NCI-H146 (cell line): Measurements from ENCODE around the gene TBX2.

Experiments used
- DNase-seq: peaks from one replicate; lab custom pipeline; 2025; lab: John Stamatoyannopoulos, UW

Gene TBX2

DNA sequence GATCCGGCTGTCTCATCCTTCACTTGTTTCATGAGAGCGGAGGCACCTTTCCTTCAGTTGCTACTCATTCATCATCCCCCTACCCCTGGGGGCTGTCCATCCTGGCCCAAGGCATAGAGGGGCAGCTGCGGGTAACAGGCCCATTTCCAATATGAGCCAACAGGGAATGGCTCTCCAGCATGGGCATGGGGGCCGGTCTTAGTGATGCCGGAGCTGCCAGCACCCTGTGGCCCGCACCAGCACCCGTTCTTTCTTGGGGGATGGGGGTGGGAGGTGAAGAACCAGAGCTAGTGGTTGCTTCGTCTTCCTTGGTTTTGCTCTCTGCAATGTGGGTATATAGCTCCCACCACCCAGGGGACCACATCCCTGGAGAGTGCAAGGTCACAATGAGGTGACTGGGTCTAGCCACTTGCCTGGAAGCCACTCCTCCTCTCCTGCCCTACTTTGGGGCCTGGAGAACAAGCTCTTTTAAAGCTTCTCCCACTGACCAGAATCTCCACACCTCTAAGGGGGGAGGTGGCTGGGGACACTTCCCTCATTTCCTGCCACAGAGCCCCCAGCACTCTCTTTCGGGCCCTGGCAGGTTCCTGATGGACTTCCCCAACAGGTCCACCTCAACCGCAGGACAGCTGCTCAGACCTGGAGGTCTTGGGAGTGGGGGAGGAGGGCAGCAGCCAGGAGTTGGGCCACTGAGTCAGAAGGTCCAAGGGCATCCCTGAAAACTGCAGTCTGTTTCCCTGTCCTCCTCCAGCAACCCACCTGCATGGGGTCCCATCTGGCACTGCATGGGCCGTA lies 11.9 kb upstream of the TBX2 start:
- no peak for DNase-seq

DNA sequence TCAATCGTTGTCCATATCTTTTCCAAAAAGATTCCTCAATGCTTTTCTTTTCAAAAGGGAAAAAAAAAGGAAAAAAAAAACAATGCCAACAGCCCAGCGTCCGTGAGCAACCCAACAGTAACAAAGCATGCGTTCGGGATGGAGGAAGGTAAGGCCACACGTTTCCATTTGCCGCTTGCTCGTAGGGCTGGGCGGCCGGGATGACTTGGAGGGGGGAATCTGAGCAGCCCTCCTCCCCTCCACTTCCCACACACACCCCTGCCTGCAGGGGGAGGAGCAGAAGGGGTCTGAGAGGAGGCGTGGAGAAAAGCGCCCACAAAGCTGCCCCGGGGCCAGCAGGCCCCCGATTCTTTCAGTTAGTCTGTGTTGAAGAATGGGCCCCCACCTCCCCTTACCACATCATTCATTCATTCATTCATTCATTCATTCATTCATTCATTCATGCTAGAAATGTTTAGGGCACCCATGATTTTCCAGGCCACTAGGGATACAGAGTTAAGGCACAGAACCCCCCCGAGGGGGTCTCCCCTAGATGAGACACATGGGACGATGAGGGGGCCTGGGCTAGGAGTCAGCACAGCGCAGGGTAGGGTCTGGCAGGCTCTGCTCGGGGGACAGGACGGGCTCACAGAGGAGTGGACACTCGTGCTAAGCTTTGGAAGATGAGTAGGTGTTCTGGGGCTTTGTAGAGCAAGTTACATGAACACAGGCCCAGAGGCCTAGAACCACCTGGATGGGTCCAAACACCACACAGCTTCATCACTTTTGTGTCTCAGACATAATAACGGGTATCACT lies 10.9 kb upstream of the TBX2 start:
- DNase-seq: no peak

DNA sequence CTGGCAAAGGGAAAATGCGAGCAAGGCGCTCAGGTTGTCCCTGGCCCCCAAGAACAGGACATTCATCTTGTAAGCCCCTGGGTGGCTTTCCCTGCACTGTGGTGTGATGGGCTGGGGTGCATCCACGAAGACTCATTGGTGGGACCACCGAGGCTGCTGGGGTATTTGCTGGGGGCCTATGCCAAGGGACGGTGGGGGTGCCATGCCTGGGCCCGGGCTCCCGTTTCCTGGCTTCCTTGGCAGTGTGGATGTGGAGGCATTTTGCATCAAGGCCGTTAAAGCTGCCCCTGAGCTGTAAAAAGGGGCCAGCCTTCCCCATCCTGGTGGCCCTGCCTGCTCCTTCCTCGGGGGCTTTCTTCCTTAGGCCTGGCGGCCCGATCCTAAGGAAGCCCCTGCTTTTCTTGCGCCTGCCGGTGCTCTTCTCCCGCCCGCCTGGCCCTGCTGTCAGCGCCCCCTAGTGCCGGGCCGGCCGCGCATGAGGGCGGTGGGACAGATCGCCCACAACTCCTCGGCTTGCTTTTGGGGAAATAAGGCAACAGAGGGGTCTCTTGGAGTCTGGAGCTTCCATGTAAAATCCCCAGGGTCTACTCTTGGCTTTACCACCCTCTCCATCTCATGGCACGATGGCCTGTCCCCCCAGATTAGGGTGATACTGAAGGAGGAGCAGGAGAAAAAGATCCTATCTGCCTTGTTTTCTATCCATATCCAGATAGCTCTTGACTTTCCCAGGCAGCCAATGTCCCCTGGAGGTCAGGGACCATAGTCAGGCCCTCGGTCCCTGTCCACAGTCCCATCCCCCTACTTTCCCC lies 9.8 kb upstream of the TBX2 start:
- DNase-seq: no peak

DNA sequence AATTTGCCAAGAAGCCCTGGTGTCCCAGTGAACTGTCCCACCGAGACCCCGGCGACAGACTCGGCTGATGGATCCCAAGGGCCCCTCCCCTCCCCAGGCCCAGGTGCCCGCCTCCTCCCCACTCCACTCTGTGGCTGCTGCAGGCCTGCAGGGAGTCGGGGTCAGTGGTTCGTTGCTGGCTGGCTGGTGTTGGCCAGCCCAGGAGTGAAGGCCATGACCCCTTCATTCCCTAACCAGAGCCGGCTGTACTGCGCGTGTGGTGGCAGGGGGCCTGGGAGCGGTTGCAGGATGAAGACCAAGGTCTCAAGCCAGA lies 9.2 kb upstream of the TBX2 start:
- DNase-seq: no peak

DNA sequence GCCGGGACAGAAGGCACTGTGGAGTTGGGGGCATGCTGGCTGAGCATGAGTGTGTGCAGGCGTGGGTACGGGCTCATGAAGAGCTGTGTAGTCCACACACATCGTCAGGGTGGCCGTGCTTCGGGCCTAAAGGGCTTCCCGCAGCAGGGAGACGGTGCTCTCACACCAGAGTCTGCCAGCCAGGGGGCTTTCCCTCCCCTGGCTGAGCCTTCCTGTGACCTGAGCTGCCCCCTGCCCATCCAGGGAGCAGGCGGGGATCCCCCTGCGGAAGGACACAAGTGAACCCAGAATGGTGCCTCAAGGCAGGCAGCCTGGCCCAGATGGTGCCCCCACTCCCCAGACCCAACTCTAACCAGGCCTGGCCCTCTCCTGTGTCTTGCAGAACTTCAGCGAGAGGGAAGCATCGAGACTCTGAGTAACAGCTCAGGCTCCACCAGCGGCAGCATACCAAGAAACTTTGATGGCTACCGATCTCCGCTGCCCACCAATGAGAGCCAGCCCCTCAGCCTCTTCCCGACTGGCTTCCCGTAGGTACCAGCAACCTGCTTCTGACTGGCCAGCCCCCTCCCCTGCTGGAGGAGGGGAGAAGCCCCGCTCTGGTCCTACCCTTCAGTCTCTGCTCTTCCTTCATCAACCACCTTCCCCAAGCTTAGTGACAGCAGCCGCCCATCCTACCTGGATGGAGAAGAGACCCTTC lies 7.9 kb upstream of the TBX2 start:
- DNase-seq: no peak

DNA sequence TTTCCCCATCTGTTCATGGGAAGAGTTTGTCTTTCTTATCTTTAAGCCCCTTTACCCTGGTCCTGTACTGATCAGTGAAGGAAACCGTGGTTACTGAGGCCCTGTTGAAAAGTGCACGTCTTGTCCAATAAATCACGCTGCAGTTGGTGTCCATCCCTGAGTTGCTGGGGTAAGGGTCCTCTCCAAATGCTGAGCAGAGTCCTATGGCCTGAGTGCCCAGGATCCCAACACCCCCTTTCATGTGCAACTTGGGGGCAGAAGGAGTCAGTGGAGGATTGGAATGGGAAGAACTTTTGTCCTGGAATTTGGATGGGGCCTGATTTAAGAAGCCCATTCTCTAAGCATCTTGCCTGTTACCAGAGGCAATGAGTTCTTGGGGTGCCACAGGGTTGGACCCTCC lies 7.0 kb upstream of the TBX2 start:
- DNase-seq: no peak

DNA sequence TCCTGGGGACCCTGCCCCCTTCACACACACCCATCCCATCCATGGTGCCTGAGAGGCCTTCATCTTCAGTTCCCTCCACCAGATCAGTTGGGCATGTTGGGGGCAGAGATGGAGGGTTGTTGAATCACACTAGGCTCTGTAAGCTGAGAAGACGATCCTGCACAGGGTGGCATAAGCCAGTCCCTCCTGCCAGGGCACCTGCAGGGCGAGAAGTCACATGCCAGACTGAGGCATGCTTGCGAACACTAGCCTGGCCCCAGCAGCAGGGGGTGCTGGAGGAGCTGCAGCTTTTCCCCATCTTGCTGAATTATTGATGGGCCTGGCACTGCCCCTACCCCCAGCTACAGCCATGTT lies 6.1 kb upstream of the TBX2 start:
- DNase-seq: no peak

DNA sequence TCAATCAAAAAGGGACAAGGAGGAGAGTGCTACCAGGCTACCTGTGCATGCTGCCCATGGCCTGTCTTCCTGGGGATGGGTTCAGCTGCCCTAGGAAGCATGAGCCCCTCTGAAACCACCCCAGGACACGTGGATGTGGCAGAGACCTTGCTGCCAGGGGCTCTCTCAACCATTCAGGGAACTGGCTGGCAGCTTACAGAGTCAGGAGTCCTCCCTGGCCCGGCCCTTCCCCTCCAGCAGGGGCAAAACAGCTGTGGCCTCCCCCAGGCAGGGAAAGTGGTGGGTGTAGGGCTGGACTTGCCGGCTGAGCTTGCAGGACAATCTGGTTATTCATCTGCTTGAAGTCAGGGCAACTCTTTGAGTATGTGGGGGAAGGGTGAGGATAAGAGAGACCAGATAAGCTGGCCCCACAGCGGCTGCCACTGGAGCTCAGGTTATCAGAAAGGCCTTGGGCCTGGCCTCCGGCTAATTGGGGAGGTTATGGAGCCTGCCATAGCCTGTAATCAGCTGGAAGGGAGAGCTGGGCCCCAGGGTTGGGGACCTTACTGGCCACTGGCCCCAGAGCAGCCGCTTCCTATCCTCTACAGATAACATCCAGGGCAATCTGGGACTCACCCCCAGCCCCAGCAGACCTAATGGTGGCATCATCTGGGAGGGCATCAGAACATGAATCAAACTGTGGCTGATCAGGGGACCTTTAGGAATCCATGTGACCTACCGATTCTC lies 5.6 kb upstream of the TBX2 start:
- no peak for DNase-seq

DNA sequence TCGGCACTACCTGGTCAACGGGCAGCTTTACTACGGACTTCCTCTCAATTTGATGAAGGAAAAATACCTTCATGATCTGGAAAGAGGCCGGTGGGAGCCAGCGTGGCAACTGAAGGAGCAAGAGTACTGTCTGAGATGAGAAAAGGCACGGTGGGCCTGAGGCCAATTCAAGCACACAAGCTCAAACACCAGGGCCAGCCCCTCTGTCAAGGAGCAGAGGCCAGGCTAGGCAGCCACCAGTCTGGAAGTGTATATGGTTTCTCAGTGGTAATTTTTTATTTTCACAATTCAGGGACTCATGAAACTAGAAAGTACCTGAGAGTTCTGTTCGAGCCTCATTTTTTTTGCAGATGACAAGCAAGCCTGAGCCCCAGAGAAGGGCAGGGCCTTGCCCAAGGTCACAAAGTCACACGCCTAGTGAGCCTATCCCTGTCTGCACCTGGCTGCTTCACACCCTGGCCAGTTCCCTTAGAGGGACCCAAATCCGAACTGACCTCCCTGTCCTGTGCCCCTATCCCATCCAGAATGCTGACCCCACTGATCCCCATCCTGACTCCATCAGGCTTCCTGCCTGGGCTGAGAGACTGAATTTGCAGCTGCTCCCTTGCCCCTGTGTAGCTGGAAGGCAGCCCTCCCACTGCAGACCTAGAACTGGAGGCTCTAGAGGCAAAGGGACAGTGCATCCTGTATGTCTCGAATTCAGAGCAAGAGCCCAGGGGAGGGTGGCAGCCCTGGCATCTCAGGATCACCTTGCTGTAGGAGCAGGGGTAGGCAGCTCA lies 4.8 kb upstream of the TBX2 start:
- no peak for DNase-seq

DNA sequence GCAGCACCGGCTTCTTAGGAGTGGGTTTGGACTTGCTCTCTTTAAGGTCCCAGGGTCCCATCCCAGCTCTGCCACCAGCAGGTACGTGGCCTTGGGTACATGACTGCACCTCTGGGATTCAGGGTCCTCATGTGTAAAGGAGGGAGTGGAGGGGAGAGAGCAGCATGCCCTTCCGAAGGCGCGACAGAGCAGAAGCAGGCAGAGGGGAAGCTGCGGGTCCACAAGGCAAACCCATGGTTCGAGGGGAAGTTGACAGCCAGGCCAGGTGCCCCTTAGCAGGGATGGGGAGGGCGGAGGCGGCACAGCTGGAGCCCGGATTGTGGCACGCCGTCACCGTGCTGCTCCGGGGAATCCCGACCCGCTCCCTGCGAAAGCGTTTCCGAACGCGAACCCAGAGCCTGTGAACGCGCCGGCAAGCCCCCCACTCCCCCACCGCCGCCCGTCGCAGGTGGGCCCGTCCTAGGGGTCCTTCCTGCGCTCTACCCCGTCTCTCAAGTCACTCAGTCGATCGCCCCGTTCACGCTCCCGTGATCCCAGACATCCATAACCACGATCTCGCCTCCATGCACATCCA lies 4.1 kb upstream of the TBX2 start:
- DNase-seq: no peak

DNA sequence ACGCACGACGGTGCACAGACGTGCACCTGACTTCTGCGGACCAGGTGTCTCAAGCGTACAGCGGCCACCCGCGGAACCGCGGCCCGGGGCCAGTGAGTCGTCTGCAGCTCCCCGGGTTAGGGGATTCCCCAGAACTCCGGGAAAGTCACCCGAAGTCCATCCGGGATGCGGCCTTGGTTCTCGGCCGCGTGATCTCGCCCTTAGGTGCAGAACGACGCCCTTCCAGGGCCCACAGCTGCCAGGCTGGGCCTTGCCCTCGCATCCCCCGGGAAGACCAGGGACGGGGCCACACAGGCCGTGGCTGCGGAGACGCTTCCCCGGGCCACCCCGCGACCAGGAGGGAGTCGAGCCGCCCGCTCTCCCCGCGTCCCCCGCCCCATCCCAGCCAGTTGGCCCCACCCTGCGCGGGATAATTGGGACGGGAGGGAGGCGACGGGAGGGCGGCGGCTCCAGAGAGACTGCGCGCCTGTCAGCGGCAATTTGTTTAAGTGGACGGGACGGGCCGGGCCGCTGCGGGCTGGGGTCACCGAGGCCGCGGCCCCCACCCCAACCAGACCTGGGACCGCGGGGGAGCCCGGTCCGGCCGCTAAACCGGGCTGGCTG lies 3.6 kb upstream of the TBX2 start:
- DNase-seq: no peak

DNA sequence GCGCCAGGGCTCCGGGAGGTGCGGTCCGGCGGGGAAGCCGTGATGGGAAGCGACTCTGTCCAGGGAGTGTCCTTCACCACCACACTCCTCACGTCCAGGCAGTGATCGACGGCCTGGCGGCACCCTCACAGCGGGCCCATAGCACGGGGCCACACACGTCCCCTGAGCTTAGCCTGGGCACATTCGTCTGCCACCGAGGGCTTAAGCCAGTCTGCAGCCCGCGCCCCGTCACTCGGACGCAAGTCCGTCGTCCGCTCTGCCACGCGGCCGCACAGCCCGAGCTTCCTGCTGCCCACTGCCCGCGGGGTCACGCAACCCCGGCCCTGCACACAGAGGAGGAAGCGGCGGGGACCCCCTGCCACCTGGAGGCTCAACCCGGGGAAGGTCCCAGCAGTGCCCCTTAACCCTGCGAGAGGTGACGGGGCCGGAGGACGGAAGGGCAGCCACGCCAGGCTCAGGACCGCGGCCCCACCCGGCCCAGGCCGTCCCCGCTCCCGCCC lies 3.0 kb upstream of the TBX2 start:
- no peak for DNase-seq

DNA sequence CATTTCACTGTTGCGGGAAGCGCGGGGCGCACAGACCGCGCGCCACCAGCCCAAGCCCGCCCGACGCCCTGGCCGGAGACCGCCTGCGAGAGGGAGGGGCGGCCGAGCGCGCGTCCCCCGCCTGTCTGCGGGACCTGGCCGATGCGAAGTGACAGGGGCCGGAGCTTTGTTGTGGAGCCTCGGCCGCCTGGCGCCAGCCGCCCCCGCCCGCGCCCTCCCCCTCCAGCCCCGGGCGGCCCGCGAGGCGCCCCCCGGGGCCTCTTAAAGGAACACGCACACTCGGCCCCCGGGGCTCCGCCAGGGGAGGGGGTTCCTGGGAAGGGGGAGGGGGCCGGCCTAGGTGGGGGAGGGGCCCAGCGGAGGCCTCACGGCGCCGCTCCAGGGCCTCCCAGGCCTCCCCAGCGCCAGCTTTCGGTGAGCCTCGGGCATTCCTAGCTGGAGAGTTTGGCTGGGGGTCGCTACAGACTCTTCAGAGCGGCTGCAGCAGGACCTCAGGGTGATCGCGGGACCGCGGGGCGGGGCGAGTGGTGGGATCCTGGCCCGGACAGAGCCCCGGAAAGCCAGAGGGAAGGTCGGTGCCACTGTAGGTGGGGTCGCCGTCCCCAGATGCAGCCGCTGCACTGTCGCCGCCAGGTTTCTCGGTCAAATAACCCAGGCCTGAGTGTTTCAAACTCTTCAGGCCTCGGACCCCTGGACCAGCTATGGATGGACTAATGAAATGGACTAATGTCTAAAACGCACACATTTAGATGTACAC lies 2.4 kb upstream of the TBX2 start:
- peak; percentile 50 for DNase-seq

DNA sequence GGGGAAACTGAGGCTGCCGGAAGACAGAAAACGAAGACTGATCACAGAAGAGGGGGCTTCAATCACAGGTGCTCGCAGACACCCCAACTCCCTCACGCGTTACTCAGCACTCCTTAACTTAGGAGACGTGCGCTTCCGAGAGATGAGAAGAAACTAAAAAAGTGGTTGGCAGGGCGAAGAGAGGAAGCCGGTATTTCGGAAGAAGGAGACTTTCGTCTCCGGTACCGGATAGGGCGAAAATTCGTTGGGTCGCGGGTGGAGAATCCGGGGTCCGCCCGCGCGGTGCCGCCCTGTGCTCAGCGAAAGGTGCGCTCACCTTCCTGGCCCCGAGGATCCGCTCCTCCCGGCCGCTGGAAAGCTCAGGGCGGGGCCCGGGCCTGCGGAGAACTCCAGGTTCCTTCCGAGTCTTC lies 917 bp upstream of the TBX2 start:
- DNase-seq: peak; percentile 23

DNA sequence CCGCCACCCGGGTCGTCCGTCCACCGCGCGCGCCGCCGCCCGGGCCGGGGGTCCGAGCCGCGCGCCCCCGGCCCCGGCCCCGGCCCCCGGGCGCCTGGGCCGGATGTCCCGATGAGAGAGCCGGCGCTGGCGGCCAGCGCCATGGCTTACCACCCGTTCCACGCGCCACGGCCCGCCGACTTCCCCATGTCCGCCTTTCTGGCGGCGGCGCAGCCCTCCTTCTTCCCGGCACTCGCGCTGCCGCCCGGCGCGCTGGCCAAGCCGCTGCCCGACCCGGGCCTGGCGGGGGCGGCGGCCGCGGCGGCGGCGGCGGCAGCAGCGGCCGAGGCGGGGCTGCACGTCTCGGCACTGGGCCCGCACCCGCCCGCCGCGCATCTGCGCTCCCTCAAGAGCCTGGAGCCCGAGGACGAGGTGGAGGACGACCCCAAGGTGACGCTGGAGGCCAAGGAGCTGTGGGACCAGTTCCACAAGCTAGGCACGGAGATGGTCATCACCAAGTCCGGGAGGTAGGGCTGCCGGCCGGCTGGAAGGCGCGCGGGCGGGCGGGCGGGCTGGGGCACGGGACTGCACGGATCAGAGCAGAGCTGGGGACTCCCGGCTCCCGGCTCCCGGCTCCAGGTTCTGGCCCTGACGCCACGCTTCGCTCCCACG lies 548 bp downstream of the TBX2 start:
- DNase-seq: peak; percentile 42

DNA sequence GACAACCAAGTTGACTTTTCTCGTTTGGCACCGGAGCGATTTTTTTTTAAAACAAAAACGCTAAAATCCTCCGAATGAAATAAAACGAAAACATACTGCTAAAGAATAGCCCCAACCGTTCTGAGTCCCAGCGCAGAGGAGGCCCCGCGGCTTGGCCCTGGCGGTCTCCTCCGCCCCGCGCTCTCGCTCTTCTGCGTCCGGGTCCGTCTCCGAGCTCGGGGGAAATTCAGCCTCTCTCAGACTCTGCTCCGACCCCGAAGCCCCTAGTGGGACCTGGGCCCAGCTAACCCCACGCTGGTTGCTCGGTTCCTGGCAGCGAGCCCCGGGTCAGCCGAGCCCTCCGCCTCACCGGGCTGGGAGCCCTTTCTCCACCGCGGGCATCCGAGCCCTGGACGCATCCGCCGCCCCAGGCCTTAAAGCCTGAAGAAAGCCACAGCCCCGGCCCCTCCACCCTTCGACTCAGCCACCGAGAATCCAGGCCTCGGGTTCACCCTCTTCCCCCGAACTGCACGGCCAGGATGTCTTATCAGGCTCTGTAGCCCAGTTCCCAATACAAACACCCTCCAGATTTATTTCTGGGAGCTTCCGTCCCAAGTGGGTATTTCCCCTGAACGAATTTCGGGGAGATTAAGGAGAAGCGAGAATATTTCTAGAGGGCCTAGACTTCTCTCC lies 1.2 kb downstream of the TBX2 start:
- DNase-seq: no peak

DNA sequence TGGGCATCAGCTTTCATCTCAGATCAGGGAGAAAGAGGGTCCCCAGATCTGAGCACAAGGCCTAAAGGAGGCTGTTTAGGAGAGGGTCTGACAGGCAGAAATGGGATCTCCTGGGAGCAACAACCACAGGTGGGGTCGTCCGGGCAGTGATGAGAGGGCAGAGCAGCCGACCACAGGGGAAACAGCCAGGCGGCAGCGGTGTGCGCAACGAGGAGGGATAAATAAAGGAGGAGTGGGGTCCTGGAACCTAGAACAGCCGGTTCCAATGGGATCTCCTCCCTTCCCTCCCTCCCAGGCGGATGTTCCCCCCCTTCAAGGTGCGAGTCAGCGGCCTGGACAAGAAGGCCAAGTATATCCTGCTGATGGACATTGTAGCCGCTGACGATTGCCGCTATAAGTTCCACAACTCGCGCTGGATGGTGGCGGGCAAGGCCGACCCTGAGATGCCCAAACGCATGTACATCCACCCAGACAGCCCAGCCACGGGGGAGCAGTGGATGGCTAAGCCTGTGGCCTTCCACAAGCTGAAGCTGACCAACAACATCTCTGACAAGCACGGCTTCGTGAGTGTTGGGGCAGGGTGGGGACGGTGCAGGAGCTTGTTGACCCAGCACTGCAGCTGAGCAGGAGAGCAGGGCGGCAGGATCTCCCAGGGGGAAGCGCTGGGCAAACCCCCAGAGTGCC lies 1.9 kb downstream of the TBX2 start:
- no peak for DNase-seq
